H1 (cell line): ENCODE measurements around the gene TEX51.

Experiments
- CHD2 ChIP-seq: IDR thresholded peaks from 2 replicates; pipeline ENCODE4 v1.6.1; 2012; ENCODE audit warnings: low read length, improper control_type of control experiment
- CTCF ChIP-seq, 3 experiments: IDR thresholded peaks; 1 replicate in 2 of 3; 2 replicates in 1 of 3; pipeline versions ENCODE4 v1.5.1 to v1.6.1; 2011; ENCODE audit warnings: low read length in 3 of 3, mild to moderate bottlenecking in 3 of 3, inconsistent platforms in 2 of 3, low read depth in 1 of 3, moderate library complexity in 1 of 3; ENCODE audit not compliant: insufficient read depth in 1 of 3; ENCODE audit errors: control extremely low read depth in 1 of 3
- GABPA ChIP-seq: IDR thresholded peaks from 2 replicates; pipeline ENCODE4 v1.6.1; 2011; ENCODE audit warnings: mild to moderate bottlenecking, low read length, moderate library complexity, borderline replicate concordance; ENCODE audit not compliant: insufficient read depth
- HDAC2 ChIP-seq, 2 experiments: fragments of 300-600 bp in 1 of 2; sonication (generic) in 1 of 2; IDR thresholded peaks; 2 replicates each; pipeline ENCODE4 v1.6.1; 2011 to 2012; ENCODE audit warnings: low read depth in 2 of 2, low read length in 2 of 2, mild to moderate bottlenecking in 2 of 2, moderate library complexity in 2 of 2, borderline replicate concordance in 1 of 2, inconsistent platforms in 1 of 2
- MAX ChIP-seq: IDR thresholded peaks from 2 replicates; pipeline ENCODE4 v1.6.1; 2012; ENCODE audit warnings: inconsistent platforms
- POLR2A ChIP-seq, 2 experiments: IDR thresholded peaks; 1 replicate in 1 of 2; 2 replicates in 1 of 2; pipeline ENCODE4 v1.6.1; 2011; ENCODE audit warnings: low read depth in 2 of 2, low read length in 2 of 2, mild to moderate bottlenecking in 2 of 2; ENCODE audit errors: control extremely low read depth in 1 of 2
- RFX5 ChIP-seq: IDR thresholded peaks from 2 replicates; pipeline ENCODE4 v1.6.1; 2011; ENCODE audit warnings: low read depth, low read length, improper control_type of control experiment, borderline replicate concordance
- SRF ChIP-seq: IDR thresholded peaks from 2 replicates; pipeline ENCODE4 v1.6.1; 2011; ENCODE audit warnings: mild to moderate bottlenecking, low read depth, low read length, moderate library complexity
- TEAD4 ChIP-seq: IDR thresholded peaks from 2 replicates; pipeline ENCODE4 v1.6.1; 2012; ENCODE audit warnings: low read depth, low read length, inconsistent platforms, mixed read lengths
- ZNF274 ChIP-seq: IDR thresholded peaks from 2 replicates; pipeline ENCODE4 v1.7.0; 2012; ENCODE audit warnings: low read length, borderline replicate concordance; ENCODE audit errors: extremely low read depth

GRCh38 chr2:126908721-126909177 lies 10.1 kb downstream of the TEX51 start:
- TF ChIP-seq SRF (no peak), CTCF (IDR thresholded peaks at IDR 0.05; ENCODE audit: control extremely low read depth in 1 of 3, insufficient read depth in 1 of 3, low read depth in 1 of 3, low read length in 3 of 3) (no peak), MAX (no peak), POLR2A (IDR thresholded peaks at IDR 0.05; ENCODE audit: control extremely low read depth in 1 of 2, low read depth in 2 of 2, low read length in 2 of 2) (no peak), ZNF274 (no peak), RFX5 (no peak), GABPA (no peak), HDAC2 (IDR thresholded peaks at IDR 0.05; ENCODE audit: borderline replicate concordance in 1 of 2, low read depth in 2 of 2, low read length in 2 of 2) (no peak), CHD2 (no peak), TEAD4 (no peak)
